NCI-H2029 (cell line): ENCODE measurements around the gene SCNN1A.

Experiments
- DNase-seq: peaks from one replicate; lab custom pipeline; 2025; lab: John Stamatoyannopoulos, UW

SCNN1A gene

DNA sequence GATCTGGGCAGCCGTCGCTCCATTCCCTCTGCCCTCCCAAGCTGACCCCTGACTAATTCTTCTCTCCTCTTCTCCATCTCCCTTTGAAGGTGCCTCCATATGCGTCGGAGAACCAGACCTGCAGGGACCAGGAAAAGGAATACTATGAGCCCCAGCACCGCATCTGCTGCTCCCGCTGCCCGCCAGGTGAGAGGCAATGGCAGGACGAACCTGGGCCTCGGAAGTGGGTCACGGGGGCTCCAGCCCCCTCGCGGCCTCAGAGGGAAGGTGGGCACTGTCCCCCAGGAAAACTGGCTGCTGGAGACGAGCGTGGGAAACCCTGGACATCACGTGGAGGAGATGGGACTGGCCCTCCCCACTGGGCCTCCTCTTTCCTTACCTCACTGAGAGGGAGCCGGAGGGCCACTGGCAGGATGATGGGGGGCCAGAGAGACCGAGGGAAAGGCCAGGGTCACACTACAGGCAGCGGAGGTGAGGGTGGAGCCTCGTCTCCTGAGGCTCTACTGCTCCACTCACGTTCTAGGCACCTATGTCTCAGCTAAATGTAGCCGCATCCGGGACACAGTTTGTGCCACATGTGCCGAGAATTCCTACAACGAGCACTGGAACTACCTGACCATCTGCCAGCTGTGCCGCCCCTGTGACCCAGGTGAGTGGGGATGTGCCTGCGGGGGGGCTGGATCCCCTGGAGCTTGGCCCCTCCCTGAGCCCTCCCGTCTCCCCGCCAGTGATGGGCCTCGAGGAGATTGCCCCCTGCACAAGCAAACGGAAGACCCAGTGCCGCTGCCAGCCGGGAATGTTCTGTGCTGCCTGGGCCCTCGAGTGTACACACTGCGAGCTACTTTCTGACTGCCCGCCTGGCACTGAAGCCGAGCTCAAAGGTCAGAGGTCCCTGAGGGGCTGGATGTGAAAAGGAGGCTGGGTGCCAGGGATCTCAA is 9.4 kb upstream of the SCNN1A start:
- DNase-seq: no peak

- peak; percentile 89 for DNase-seq
Observed at GRCh38 chr12:6383572-6384498, 8.5 kb upstream of the SCNN1A start, which contains the start of gene LTBR. Gene LTBR, plus strand, starts transcription at chr12:6384162. Its CDS starts 197 bp downstream, at chr12:6384359.

DNA sequence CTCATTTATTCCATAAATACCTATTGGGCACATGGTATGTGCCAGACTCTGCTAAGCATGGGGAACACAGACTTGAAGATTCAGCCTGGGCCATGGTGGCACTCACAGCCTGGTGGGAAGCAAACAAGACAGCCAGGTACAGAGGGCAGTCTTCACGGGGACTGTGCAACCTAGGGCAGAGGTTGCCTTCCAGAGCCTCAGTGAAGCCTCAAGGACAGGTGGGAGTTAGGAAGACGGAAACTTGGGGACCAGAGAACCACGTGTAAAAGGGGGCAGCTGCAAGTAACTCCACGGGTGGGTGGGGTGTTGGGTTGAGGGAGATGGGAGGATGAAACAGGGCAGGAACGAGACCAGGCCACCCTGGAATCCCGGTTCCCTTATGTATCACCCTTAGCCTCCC is 7.6 kb upstream of the SCNN1A start:
- no peak for DNase-seq

GRCh38 chr12:6382371-6382770 is 7.0 kb upstream of the SCNN1A start:
- DNase-seq: no peak

GRCh38 chr12:6380141-6381121 is 5.1 kb upstream of the SCNN1A start:
- no peak for DNase-seq

GRCh38 chr12:6378709-6379472 is 3.5 kb upstream of the SCNN1A start:
- no peak for DNase-seq

- DNase-seq: no peak
Observed at GRCh38 chr12:6377667-6377994, 2.3 kb upstream of the SCNN1A start.

GRCh38 chr12:6376870-6377666 is 1.7 kb upstream of the SCNN1A start:
- no peak for DNase-seq

DNA sequence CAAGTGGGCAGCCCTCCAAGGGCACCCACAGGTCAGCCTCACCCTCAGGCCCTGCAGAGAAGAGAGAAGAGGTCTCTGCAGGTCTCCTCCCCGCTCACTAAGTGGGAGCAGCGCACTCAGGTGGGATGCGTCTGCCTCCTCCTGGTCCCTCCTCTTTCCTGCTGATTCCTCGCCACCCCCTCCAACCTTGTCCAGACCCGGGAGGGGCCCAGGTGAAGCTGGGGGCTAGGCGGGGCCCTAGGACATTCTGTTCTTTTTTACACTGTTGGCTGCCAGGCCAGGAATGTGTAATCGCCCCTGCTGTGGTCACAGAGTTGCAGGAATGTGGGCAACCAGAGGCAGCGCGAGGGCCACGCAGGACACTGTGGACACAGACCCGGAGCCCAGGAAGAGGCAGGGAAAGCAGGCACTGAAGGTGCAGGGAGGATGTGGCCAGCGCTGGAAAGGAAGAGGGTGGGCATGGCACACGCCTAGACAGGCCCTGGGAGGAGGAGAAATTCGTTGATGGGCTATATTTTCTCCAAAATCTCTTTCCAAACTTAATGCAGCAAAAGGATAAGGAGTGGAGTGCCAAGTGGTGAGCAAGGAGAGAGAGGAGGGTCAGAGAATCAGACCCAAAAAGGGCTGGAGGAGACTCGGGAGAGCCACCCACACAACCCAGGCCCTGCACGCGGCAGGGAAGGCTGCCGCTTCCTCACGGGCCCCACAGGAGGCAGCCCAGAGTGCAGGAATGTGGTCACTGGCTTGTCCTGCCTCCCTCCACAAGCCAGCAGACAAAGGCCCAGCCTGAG is 911 bp upstream of the SCNN1A start:
- DNase-seq: no peak

- no peak for DNase-seq
Observed at GRCh38 chr12:6374786-6375160, 590 bp downstream of the SCNN1A start.

DNA sequence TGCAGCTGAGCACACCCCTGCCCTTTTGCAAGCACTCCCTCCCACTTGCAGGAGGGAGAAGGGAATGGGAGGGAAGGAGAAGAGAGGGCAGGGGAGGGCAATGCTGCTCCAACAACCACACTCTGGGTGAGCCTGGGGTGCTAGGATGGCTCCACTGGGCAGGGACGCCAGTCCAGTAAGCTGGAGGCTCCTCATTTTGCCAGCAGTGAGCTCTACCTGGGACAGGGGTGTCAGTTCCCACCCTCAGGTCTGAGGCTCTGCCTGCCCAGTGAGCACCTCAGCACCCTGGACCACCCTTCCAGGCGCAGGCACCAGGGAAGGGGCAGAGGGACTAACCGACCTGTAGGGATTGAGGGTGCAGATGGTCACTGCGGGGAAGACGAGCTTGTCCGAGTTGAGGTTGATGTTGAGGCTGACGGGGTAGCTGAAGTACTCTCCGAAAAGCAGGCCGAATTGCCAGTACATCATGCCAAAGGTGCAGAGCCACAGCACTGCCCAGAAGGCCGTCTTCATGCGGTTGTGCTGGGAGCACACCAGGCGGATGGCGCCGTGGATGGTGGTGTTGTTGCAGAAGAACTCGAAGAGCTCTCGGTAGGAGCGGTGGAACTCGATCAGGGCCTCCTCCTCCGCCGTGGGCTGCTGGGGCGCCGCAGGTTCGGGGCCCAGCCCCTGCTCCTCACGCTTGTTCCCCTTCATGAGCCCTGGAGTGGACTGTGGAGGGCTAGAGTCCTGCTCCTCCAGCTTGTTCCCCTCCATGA is 1.2 kb downstream of the SCNN1A start:
- DNase-seq: peak; percentile 43

- DNase-seq: peak; percentile 95
Observed at GRCh38 chr12:6373022-6373787, 2.2 kb downstream of the SCNN1A start.

DNA sequence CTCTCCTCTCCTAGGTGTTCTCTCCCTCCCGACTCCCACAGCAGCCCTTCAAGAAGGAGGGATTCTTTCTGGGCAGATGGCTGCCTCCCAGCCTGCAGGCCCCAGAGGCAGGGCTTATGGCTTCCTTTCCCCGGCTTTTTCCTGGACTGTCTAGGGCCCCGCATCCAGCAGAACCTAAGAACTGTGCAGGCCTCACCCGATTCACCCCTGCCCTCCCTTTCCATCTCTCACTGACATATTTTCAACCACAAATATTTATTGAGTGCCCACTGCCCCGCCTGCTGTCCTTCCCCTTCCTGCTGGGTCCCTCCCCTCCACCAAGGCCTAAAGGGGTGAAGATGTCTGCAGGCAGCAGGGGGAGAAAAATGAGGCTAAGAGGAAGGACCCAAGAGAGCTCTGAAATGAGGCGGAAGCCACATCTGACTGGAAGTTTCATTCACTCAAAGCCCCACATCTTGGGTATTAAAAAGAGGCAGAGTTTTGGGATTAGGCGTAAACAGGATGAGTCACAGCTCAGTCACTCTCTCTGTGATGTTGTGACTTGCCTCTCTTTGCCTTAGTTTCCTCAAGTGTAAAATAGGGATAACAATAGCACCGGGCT is 2.9 kb downstream of the SCNN1A start:
- peak; percentile 86 for DNase-seq

DNA sequence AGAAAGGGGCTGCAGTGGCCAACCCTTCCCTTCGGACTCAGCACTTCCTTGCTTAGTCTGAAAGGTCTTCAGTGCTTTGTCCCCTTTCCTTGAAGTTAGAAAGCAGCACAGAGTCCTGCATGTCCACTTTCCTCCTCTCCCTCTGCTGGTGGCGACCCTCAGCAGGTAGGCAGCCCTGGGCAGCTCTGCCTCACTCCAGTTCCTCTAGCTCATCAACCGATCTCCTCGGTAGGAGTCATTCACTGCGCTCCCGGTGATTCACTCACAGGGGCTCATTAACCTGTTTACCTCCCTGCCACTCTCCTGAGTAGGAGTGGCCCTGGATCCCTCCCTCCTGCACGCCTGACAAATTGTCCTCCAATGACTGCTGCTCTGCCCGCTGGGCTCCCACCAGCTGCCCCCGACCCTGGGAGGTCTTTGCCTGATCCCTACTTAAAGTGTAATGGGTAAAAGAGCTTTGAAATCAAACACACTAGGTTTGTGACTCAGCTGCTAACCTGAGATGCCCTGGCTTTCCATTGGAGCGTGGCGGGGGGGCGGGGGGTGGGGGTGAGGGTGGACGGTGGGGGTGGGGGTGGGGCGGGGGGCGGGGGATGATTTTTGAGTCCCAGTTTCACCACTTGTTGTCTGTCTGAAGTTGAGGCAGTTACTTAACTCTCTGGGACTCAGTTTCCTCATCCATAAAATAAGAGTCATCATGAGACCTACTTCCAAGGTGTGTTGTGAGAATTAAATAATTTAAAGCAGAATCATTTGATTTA is 4.2 kb downstream of the SCNN1A start:
- DNase-seq: peak; percentile 95

DNA sequence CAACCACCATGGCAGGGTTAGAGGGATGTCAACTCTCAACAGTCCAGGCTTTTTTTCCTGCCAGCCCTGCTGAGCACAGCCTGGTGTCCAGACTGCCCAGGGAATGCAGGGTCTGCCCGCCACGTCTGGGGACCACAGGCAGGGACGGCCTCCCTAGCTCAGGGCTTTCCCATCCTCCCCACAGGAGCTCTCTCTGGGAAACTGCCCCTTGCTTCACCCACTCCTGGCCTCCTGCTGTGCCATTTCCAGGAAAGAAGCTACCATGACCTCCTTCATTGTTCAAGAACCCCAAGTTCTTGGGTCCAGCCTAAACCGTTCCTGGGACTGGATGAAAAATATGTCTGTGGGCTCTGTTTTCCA is 4.8 kb downstream of the SCNN1A start:
- no peak for DNase-seq

GRCh38 chr12:6369916-6370575 is 5.3 kb downstream of the SCNN1A start:
- no peak for DNase-seq
